PC-3 (cell line): ENCODE data around the gene KCNJ3. TPM values are rescaled to one million over a fixed set of nuclear protein-coding genes. Genes with fewer than 3 reads are reported as not detected.

ENCODE experiments used
- ATAC-seq: fragments of 200-7000 bp; cut with Tn5 transposase; 2 replicates; pipeline ENCODE4 v1.9.1; 2020; ENCODE audit warnings: mild to moderate bottlenecking, moderate library complexity
- BruUV-seq: library from RNA; stranded (reverse); fragments of 400-500 nt; replicated peaks from 2 replicates; lab custom pipeline; 2021; lab: Mats Ljungman, UMichigan
- CTCF ChIA-PET: fragments of 300-600 bp; sonication (Branson Sonifier 250); formaldehyde crosslinking; loops from one replicate; lab custom pipeline; 2022; ENCODE audit warnings: antibody characterized with exemption; lab: Charles Lee
- POLR2A ChIA-PET: fragments of 300-600 bp; sonication (Branson Sonifier 250); formaldehyde crosslinking; loops from one replicate; lab custom pipeline; 2022; ENCODE audit warnings: antibody characterized with exemption; ENCODE audit not compliant: unreplicated experiment; lab: Charles Lee
- DNase-seq: peaks from one replicate; pipeline ENCODE4 v3.0.0-alpha.2; 2015
- H2AFZ ChIP-seq: fragments of 300-600 bp; sonication (generic); 2 replicates; pipeline ENCODE4 v1.6.0; 2016; ENCODE audit warnings: antibody characterized with exemption, low read length
- H3F3A ChIP-seq: fragments of 300-600 bp; sonication (generic); one replicate; pipeline ENCODE4 v1.6.0; 2017; ENCODE audit warnings: antibody characterized with exemption, low read length, control low read depth, mild to moderate bottlenecking; ENCODE audit not compliant: unreplicated experiment
- H3K27ac ChIP-seq: fragments of 300-600 bp; sonication (generic); 2 replicates; pipeline ENCODE4 v1.5.1; 2016; ENCODE audit warnings: mild to moderate bottlenecking, low read length
- H3K27me3 ChIP-seq: fragments of 300-600 bp; sonication (generic); 2 replicates; pipeline ENCODE4 v1.6.1; 2016; ENCODE audit warnings: low read length, mixed read lengths
- H3K36me3 ChIP-seq: fragments of 300-600 bp; sonication (generic); 2 replicates; pipeline ENCODE4 v1.6.1; 2016; ENCODE audit warnings: low read depth, mixed run types, low read length, mixed read lengths
- H3K4me1 ChIP-seq: fragments of 300-600 bp; sonication (generic); 2 replicates; pipeline ENCODE4 v1.5.1; 2016; ENCODE audit warnings: low read length; ENCODE audit not compliant: insufficient read depth
- H3K4me2 ChIP-seq: fragments of 300-600 bp; sonication (generic); 2 replicates; pipeline ENCODE4 v1.6.0; 2016; ENCODE audit warnings: low read length
- H3K4me3 ChIP-seq: fragments of 300-600 bp; sonication (generic); 2 replicates; pipeline ENCODE4 v1.5.1; 2016; ENCODE audit warnings: mild to moderate bottlenecking, low read length, mixed read lengths
- H3K79me2 ChIP-seq: fragments of 300-600 bp; sonication (generic); 2 replicates; pipeline ENCODE4 v1.6.1; 2017; ENCODE audit warnings: low read length, mixed read lengths
- H3K9ac ChIP-seq: fragments of 300-600 bp; sonication (generic); 2 replicates; pipeline ENCODE4 v1.6.0; 2016; ENCODE audit warnings: mild to moderate bottlenecking, low read length
- H3K9me2 ChIP-seq: fragments of 300-600 bp; sonication (generic); replicated peaks from 2 replicates; pipeline ENCODE4 v1.6.1; 2016; ENCODE audit warnings: mixed run types, low read length, mixed read lengths
- H3K9me3 ChIP-seq: fragments of 300-600 bp; sonication (generic); 2 replicates; pipeline ENCODE4 v1.6.1; 2016; ENCODE audit warnings: low read length, mixed read lengths
- H4K20me1 ChIP-seq: fragments of 300-600 bp; sonication (generic); 2 replicates; pipeline ENCODE4 v1.6.1; 2016; ENCODE audit warnings: low read length, mixed read lengths
- EZH2 ChIP-seq: fragments of 300-600 bp; sonication (generic); IDR thresholded peaks from one replicate; pipeline ENCODE4 v1.6.1; 2017; ENCODE audit warnings: antibody characterized with exemption, mild to moderate bottlenecking, low read length; ENCODE audit not compliant: unreplicated experiment
- EZH2phosphoT487 ChIP-seq: fragments of 300-600 bp; sonication (generic); IDR thresholded peaks from 2 replicates; pipeline ENCODE4 v1.6.1; 2018; ENCODE audit warnings: mild to moderate bottlenecking, antibody characterized with exemption, low read length, borderline replicate concordance
- intact Hi-C: fragments of 100-400 bp; cut with micrococcal nuclease; formaldehyde crosslinking; loops from 2 replicates; pipeline ENCODE4 v1.9.0; 2023
- total RNA-seq: library from RNA; depleted of rRNA; stranded (reverse); fragments of >200 nt; gene quantifications from 2 replicates; pipeline ENCODE4 v1.2.3, GENCODE V29; 2014
- TF ChIP-seq, protein P1 (sequence below): fragments of 300-600 bp; sonication (generic); conservative IDR thresholded peaks from 2 replicates; pipeline ENCODE4 v1.5.1; 2017; ENCODE audit warnings: antibody characterized with exemption, low read depth, mild to moderate bottlenecking, low read length

Gene KCNJ3
- total RNA-seq, 1 experiment from 2014 or later = not detected

DNA sequence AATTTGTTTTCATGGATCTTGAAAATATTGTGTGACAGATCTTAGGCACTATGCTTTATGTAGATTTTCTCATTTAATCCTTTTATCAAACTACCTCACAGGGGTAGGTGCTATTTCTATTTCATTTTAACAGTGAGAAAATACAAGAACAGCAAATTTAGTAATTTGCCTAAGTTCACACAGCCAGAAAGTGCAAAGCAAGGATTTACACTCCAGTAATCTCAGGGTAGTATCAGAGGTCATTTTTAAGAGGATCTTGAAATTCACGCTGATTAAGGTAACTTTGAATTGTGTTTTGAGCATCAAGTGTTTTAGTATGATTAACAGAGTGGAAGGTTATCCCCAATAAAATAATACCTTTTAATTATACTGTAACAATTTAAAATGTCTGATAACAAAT is 10.1 kb upstream of the KCNJ3 start:
- no TSS peak for BruUV-seq
- H3F3A ChIP-seq = no peaks in the 10 kb centered on the region
- no peak overlapping the region for H3K27ac ChIP-seq
- no peaks in the 10 kb centered on the region for H3K9me2 ChIP-seq
- no peaks in the 10 kb centered on the region for H3K9me3 ChIP-seq
- no peak overlapping the region for H3K9ac ChIP-seq
- ChIA-PET POLR2A (no interaction called here), CTCF (no interaction called here)
- H3K36me3 ChIP-seq = no peaks in the 10 kb centered on the region
- H3K4me2 ChIP-seq = no peak overlapping the region
- TF ChIP-seq, protein P1, sequence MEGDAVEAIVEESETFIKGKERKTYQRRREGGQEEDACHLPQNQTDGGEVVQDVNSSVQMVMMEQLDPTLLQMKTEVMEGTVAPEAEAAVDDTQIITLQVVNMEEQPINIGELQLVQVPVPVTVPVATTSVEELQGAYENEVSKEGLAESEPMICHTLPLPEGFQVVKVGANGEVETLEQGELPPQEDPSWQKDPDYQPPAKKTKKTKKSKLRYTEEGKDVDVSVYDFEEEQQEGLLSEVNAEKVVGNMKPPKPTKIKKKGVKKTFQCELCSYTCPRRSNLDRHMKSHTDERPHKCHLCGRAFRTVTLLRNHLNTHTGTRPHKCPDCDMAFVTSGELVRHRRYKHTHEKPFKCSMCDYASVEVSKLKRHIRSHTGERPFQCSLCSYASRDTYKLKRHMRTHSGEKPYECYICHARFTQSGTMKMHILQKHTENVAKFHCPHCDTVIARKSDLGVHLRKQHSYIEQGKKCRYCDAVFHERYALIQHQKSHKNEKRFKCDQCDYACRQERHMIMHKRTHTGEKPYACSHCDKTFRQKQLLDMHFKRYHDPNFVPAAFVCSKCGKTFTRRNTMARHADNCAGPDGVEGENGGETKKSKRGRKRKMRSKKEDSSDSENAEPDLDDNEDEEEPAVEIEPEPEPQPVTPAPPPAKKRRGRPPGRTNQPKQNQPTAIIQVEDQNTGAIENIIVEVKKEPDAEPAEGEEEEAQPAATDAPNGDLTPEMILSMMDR = no peak
- TF ChIP-seq EZH2phosphoT487 = no peak
- no peak for TF ChIP-seq EZH2
- intact Hi-C loops = no loop called here
- no peak for DNase-seq
- H3K4me1 ChIP-seq = no peaks in the 10 kb centered on the region
- H3K4me3 ChIP-seq = no peak overlapping the region
- no peaks in the 10 kb centered on the region for H3K79me2 ChIP-seq
- H2AFZ ChIP-seq = no peak overlapping the region
- no peaks in the 10 kb centered on the region for H3K27me3 ChIP-seq
- no peaks in the 10 kb centered on the region for H4K20me1 ChIP-seq
- no peak for ATAC-seq

DNA sequence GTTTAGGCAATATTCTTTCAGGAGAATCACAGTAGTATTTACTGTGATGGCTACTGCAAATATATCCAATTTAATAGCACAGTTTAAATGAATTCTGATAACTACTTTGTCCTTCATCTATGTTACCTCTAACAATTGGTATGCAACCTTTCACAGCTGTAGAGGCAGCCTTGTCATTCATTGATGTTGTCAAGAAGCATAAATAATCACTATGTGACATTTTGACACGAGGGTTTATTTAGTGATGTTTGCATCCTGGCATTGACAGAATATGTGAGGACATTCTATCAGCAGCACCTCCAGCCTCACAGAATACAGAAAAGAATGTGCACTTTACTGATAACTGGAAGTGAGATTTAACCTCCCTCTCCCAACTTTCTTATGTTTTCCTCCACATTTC is 9.3 kb upstream of the KCNJ3 start:
- H4K20me1 ChIP-seq = no peaks in the 10 kb centered on the region
- ChIA-PET CTCF (no interaction called here), POLR2A (no interaction called here)
- H3K9me2 ChIP-seq = no peaks in the 10 kb centered on the region
- H3K4me3 ChIP-seq = no peak overlapping the region
- H3K27ac ChIP-seq = no peak overlapping the region
- H3K9ac ChIP-seq = no peak overlapping the region
- no peak overlapping the region for H3K4me2 ChIP-seq
- no peak overlapping the region for H2AFZ ChIP-seq
- BruUV-seq = no TSS peak
- no peaks in the 10 kb centered on the region for H3K4me1 ChIP-seq
- intact Hi-C loops = no loop called here
- ATAC-seq (no peak), DNase-seq (no peak)
- no peaks in the 10 kb centered on the region for H3K27me3 ChIP-seq
- no peaks in the 10 kb centered on the region for H3F3A ChIP-seq
- no peaks in the 10 kb centered on the region for H3K36me3 ChIP-seq
- no peaks in the 10 kb centered on the region for H3K9me3 ChIP-seq
- TF ChIP-seq EZH2 (no peak), EZH2phosphoT487 (no peak)
- TF ChIP-seq, protein P1 = no peak
- no peaks in the 10 kb centered on the region for H3K79me2 ChIP-seq

DNA sequence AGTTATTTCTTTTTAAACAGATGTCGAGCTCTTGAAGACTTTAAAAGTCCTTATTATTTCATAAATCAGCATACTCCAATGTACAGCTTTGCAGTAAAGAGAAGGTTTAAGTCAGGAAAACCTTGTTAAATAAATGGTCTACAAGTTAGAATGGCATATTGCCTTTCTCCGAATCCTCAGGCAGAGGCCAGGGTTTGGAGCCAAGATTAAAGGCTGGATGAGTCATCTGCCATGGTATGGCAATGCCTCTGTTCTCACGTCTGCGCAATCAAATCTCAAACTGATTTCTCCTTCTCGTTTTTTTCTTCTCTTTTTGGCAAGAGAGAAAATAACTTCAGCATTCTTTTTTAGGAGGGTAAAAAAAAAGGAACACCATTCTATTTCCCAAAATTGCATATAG is 5.6 kb upstream of the KCNJ3 start:
- BruUV-seq = no TSS peak
- H3K9ac ChIP-seq = no peak overlapping the region
- no peaks in the 10 kb centered on the region for H3K36me3 ChIP-seq
- H4K20me1 ChIP-seq = no peaks in the 10 kb centered on the region
- ChIA-PET POLR2A (no interaction called here), CTCF (no interaction called here)
- H3K9me3 ChIP-seq = no peaks in the 10 kb centered on the region
- H3K4me1 ChIP-seq = no peaks in the 10 kb centered on the region
- no peaks in the 10 kb centered on the region for H3F3A ChIP-seq
- H3K4me3 ChIP-seq = no peak overlapping the region
- DNase-seq (peak; percentile 10), ATAC-seq (no peak)
- TF ChIP-seq, protein P1 = no peak
- TF ChIP-seq EZH2 (no peak), EZH2phosphoT487 (no peak)
- peaks cover 23% of the 10 kb centered on the region for H3K27me3 ChIP-seq
- no peaks in the 10 kb centered on the region for H3K79me2 ChIP-seq
- H2AFZ ChIP-seq = no peak overlapping the region
- H3K9me2 ChIP-seq = no peaks in the 10 kb centered on the region
- no peak overlapping the region for H3K27ac ChIP-seq
- H3K4me2 ChIP-seq = no peak overlapping the region
- intact Hi-C loops = no loop called here
